ENCODE data around the gene ERN1. TPM values are rescaled to one million over a fixed set of nuclear protein-coding genes. Genes with fewer than 3 reads are reported as not detected.

ERN1 gene
- total RNA-seq, 1 experiment from 2014 or later = 6.5 TPM

- H3K27me3 Mint-ChIP-seq (ENCODE audit: low read depth) = no peaks in the 10 kb centered on the region
- no peaks in the 10 kb centered on the region for H3K9me3 Mint-ChIP-seq
- POLR2A ChIA-PET = interaction anchor here (0.6 to 1.7 kb wide), 6 partner anchors 21 to 102 kb away, joined by 3 to 9 read pairs (median 4); partner anchors contain the start of gene ERN1
- CTCF ChIA-PET = interaction anchor here (0.5 to 8.0 kb wide), 59 partner anchors 8 to 1767 kb away, joined by 3 to 364 read pairs (median 7); partner anchors contain the start of genes CD79B, CSHL1, ERN1 and GH1
- peaks cover 12% of the 10 kb centered on the region for H3K4me1 Mint-ChIP-seq
- H3K4me3 Mint-ChIP-seq = no peak overlapping the region
- no peak overlapping the region for H3K27ac Mint-ChIP-seq
- TF ChIP-seq EMX1 (CRISPR knock-in tag; IDR thresholded peaks at IDR 0.05) (no peak), HMGA2 (CRISPR knock-in tag; IDR thresholded peaks at IDR 0.05) (no peak), NR3C1 (CRISPR knock-in tag; conservative IDR thresholded peaks at IDR 0.05; ENCODE audit: low read depth) (no peak), ATF6 (CRISPR knock-in tag; IDR thresholded peaks at IDR 0.05) (no peak), ZNF532 (CRISPR knock-in tag; IDR thresholded peaks at IDR 0.05; ENCODE audit: borderline replicate concordance) (no peak), TP53 (CRISPR knock-in tag; IDR thresholded peaks at IDR 0.05) (no peak), ZNF317 (CRISPR knock-in tag; IDR thresholded peaks at IDR 0.05; ENCODE audit: borderline replicate concordance, low read depth) (no peak), GABPB1 (CRISPR knock-in tag; IDR thresholded peaks at IDR 0.05) (no peak), TCF7 (CRISPR knock-in tag; IDR thresholded peaks at IDR 0.05; ENCODE audit: low read depth) (no peak), SOX15 (CRISPR knock-in tag; IDR thresholded peaks at IDR 0.05) (no peak), JAZF1 (CRISPR knock-in tag; IDR thresholded peaks at IDR 0.05) (no peak), FOXK1 (CRISPR knock-in tag; IDR thresholded peaks at IDR 0.05) (no peak), E2F5 (CRISPR knock-in tag; IDR thresholded peaks at IDR 0.05) (no peak), SP1 (CRISPR knock-in tag; conservative IDR thresholded peaks at IDR 0.05) (no peak), PREB (CRISPR knock-in tag; IDR thresholded peaks at IDR 0.05; ENCODE audit: borderline replicate concordance) (no peak), ZSCAN18 (CRISPR knock-in tag; IDR thresholded peaks at IDR 0.05) (no peak), ZBTB43 (CRISPR knock-in tag; IDR thresholded peaks at IDR 0.05) (no peak), IRF1 (CRISPR knock-in tag; IDR thresholded peaks at IDR 0.05) (no peak), E2F1 (CRISPR knock-in tag; IDR thresholded peaks at IDR 0.05) (no peak)
- DNase-seq (ENCODE audit: low spot score) (no peak), ATAC-seq (no peak)
- H3K36me3 Mint-ChIP-seq = no peaks in the 10 kb centered on the region; the same call in 1 of the 2 replicates
Measured at GRCh38 chr17:64063088-64063487, 66.9 kb downstream of the ERN1 start.

Measured in WTC11 (cell line).